ENCODE results near the gene MDGA2. TPM values are rescaled to one million over a fixed set of nuclear protein-coding genes. Genes with fewer than 3 reads are reported as not detected.

MDGA2 gene
- polyA plus RNA-seq, 1 experiment, result not detected

DNA sequence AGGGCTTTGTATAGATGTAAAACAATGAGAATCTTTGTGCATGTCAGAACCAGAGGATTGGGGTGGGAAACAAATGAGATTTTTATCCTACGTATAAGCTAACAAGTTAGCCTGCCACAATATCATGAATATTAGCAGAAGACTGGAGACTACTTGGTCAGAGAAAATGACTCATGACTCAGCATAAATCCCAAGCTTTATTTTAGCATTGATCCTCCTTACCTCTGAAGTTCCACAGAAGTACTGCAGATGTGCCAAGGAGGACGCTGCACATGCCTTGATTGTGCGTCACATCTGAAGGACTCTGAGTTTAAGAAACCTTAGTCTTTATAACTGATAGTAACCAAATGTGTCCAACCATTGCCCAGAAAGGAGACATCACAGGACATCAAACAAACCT lies 789.8 kb downstream of the MDGA2 start:
- CTCF ChIA-PET, result no interaction called here
- no peak overlapping the region for H3K27ac ChIP-seq (ENCODE audit: low read depth, low read length)
- DNase-seq (ENCODE audit: low read depth, low spot score), result no peak
- POLR2A ChIA-PET, result no interaction called here
- no peak overlapping the region for H3K4me3 ChIP-seq (ENCODE audit: low read depth, low read length)
- TF ChIP-seq, protein P1, sequence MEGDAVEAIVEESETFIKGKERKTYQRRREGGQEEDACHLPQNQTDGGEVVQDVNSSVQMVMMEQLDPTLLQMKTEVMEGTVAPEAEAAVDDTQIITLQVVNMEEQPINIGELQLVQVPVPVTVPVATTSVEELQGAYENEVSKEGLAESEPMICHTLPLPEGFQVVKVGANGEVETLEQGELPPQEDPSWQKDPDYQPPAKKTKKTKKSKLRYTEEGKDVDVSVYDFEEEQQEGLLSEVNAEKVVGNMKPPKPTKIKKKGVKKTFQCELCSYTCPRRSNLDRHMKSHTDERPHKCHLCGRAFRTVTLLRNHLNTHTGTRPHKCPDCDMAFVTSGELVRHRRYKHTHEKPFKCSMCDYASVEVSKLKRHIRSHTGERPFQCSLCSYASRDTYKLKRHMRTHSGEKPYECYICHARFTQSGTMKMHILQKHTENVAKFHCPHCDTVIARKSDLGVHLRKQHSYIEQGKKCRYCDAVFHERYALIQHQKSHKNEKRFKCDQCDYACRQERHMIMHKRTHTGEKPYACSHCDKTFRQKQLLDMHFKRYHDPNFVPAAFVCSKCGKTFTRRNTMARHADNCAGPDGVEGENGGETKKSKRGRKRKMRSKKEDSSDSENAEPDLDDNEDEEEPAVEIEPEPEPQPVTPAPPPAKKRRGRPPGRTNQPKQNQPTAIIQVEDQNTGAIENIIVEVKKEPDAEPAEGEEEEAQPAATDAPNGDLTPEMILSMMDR (IDR thresholded peaks at IDR 0.05; ENCODE audit: low read depth, low read length), result no peak
- no peaks in the 10 kb centered on the region for H3K27me3 ChIP-seq (ENCODE audit: control insufficient read depth, insufficient read depth, low read length)
- H3K9me3 ChIP-seq (ENCODE audit: control insufficient read depth, insufficient read depth, low read length), result peaks cover 3% of the 10 kb centered on the region

DNA sequence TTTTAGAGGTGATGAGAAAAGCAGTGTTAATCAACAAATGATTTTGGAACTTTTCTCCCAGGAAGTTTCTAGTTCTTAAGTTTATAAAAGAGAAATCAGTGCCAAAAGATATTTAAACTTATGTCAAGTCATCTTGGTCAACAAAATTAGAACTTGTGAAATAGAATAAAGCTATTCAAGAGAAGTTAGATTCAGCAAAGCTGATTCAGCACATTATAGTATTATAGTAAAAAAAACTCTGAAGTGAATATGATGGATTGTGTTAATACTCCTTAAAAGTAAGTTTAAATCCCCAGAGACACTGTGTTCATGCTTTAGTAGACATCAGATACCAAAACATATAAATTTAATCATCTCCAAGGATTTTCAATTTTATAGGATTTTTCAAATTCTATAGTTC lies 813.7 kb downstream of the MDGA2 start:
- peaks cover 4% of the 10 kb centered on the region; the same call in 1 of the 2 replicates for H3K9me3 ChIP-seq (ENCODE audit: control insufficient read depth, insufficient read depth, low read length)
- no peak overlapping the region for H3K4me3 ChIP-seq (ENCODE audit: low read depth, low read length)
- ChIA-PET POLR2A (no interaction called here), CTCF (no interaction called here)
- DNase-seq (ENCODE audit: low read depth, low spot score), result no peak
- TF ChIP-seq, protein P1 (IDR thresholded peaks at IDR 0.05; ENCODE audit: low read depth, low read length), result no peak
- no peaks in the 10 kb centered on the region for H3K27me3 ChIP-seq (ENCODE audit: control insufficient read depth, insufficient read depth, low read length)
- H3K27ac ChIP-seq (ENCODE audit: low read depth, low read length), result no peak overlapping the region

DNA sequence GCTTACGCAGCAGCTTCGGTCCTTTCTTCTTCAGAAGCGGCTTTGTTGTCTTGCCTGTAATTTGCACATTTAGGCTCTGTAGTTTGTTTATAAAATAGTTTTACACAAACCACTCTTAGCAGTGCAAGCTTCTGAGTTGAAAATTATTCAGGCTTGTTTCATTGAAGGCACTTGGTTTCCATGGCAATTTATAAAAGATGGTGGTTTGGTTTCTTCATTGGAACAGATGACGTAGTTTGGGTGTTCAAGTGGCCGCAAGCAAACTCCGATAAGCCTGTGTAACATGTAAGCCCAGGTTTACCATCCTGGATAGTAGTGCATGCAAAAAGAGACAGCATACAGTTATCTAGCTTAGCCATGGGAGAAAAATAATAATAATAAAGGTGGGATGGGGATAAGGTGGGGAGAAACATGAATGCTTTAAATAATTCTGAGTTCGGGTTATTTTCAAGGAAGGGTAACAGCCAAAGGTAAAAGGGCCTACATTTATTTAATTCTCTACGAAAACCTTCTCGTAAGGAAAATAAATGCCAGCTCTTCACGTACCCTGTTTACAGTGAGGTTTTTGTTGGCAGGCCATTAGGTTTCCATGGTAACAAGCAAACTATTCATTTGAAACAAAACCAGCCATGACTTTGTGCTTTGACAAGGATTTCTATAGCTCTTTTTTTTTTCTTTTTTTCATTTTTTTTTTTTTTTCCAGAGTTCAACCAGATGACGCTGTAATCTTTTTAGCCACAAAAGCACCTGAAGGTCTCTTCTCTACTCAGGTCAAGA lies 834.3 kb downstream of the MDGA2 start:
- DNase-seq (ENCODE audit: low read depth, low spot score), result no peak

DNA sequence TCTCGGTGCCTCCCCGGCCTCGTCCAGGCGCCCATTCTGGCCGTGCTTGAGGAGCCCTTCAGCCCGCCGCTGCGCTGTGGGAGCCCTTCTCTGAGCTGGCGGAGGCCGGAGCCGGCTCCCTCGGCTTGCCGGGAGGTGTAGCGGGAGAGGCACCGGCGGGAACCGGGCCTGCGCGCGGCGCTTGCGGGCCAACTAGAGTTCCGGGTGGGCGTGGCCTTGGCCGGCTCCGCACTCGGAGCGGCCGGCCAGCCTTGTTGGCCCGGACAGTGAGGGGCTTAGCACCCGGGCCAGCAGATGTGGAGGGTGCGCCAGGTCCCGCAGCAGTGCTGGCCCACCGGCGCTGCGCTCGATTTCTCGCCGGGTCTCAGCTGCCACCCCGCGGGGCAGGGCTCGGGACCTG lies 855.1 kb downstream of the MDGA2 start:
- no peak for DNase-seq (ENCODE audit: low read depth, low spot score)
- Histone ChIP-seq H3K27me3 (ENCODE audit: control insufficient read depth, insufficient read depth, low read length) (no peaks in the 10 kb centered on the region), H3K9me3 (ENCODE audit: control insufficient read depth, insufficient read depth, low read length) (peaks cover 17% of the 10 kb centered on the region), H3K27ac (ENCODE audit: low read depth, low read length) (no peak overlapping the region), H3K4me3 (ENCODE audit: low read depth, low read length) (no peak overlapping the region)
- TF ChIP-seq, protein P1 (IDR thresholded peaks at IDR 0.05; ENCODE audit: low read depth, low read length), result no peak
- POLR2A ChIA-PET, result no interaction called here
- CTCF ChIA-PET, result no interaction called here

More for the DNA sequence above, 834.3 kb downstream of the MDGA2 start:
- POLR2A ChIA-PET, result no interaction called here
- peaks cover 9% of the 10 kb centered on the region for H3K9me3 ChIP-seq (ENCODE audit: control insufficient read depth, insufficient read depth, low read length)
- CTCF ChIA-PET, result no interaction called here
- no peak overlapping the region for H3K4me3 ChIP-seq (ENCODE audit: low read depth, low read length)
- TF ChIP-seq, protein P1 (IDR thresholded peaks at IDR 0.05; ENCODE audit: low read depth, low read length), result no peak
- no peaks in the 10 kb centered on the region for H3K27me3 ChIP-seq (ENCODE audit: control insufficient read depth, insufficient read depth, low read length)
- no peak overlapping the region for H3K27ac ChIP-seq (ENCODE audit: low read depth, low read length)

DNA sequence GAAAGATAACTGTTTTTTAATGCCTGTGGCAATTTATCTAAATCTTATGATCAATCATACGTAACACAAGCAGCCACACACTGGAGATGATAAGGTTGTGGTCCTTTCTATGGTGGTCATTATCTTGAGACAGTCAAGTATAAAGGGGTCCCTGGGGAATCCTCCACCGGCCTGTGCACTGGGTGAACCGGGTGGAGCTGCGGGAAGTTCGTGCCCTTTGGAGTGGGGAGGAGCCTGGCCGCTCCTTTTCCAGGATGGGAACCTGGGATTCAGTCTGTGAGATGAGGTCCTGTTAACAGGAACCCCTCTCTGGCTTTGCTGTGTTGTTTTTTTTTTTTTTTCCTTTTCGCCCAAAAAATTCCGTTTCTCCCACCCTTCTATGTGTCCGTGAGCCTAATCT lies 856.3 kb downstream of the MDGA2 start:
- H3K27me3 ChIP-seq (ENCODE audit: control insufficient read depth, insufficient read depth, low read length), result no peaks in the 10 kb centered on the region
- TF ChIP-seq, protein P1 (IDR thresholded peaks at IDR 0.05; ENCODE audit: low read depth, low read length), result no peak
- H3K9me3 ChIP-seq (ENCODE audit: control insufficient read depth, insufficient read depth, low read length), result peaks cover 17% of the 10 kb centered on the region
- no peak for DNase-seq (ENCODE audit: low read depth, low spot score)
- no peak overlapping the region for H3K4me3 ChIP-seq (ENCODE audit: low read depth, low read length)
- POLR2A ChIA-PET, result no interaction called here
- CTCF ChIA-PET, result no interaction called here
- no peak overlapping the region for H3K27ac ChIP-seq (ENCODE audit: low read depth, low read length)

Measured in AG04450 (cell line).